BE2C (cell line): ENCODE results near the gene ASTN2.

Experiments used
- DNase-seq: peaks from one replicate; pipeline ENCODE4 v3.0.0-alpha.2; 2020
- H3K27me3 ChIP-seq: fragments of 250-450 bp; sonication (Bioruptor Pico); 2 replicates; pipeline ENCODE4 v1.5.1; 2020; ENCODE audit warnings: mild to moderate bottlenecking
- H3K36me3 ChIP-seq: fragments of 250-450 bp; sonication (Bioruptor Pico); 2 replicates; pipeline ENCODE4 v1.5.1; 2020; ENCODE audit warnings: mild to moderate bottlenecking
- H3K4me1 ChIP-seq: fragments of 250-450 bp; sonication (Bioruptor Pico); 2 replicates; pipeline ENCODE4 v1.5.1; 2020
- H3K4me3 ChIP-seq: 2 replicates; pipeline ENCODE4 v1.5.1; 2011; ENCODE audit warnings: low read depth, low read length
- H3K9me3 ChIP-seq: fragments of 250-450 bp; sonication (Bioruptor Pico); 2 replicates; pipeline ENCODE4 v1.5.1; 2020
- CTCF ChIP-seq: IDR thresholded peaks from 2 replicates; pipeline ENCODE4 v1.5.1; 2012; ENCODE audit warnings: mild to moderate bottlenecking, low read depth, low read length

The ASTN2 gene

GRCh38 chr9:116628716-116629115 lies 786.1 kb downstream of the ASTN2 start:
- no peak for DNase-seq
- H3K27me3 ChIP-seq = no peaks in the 10 kb centered on the region
- H3K9me3 ChIP-seq = no peaks in the 10 kb centered on the region
- no peak overlapping the region for H3K4me3 ChIP-seq
- peaks cover 8% of the 10 kb centered on the region for H3K36me3 ChIP-seq
- H3K4me1 ChIP-seq = peaks cover 5% of the 10 kb centered on the region
- TF ChIP-seq CTCF = no peak

GRCh38 chr9:116627433-116627832 lies 787.4 kb downstream of the ASTN2 start:
- Histone ChIP-seq H3K4me1 (no peaks in the 10 kb centered on the region; the same call in 1 of the 2 replicates), H3K9me3 (no peaks in the 10 kb centered on the region), H3K27me3 (no peaks in the 10 kb centered on the region), H3K4me3 (no peak overlapping the region), H3K36me3 (peaks cover 8% of the 10 kb centered on the region)
- TF ChIP-seq CTCF = no peak
- no peak for DNase-seq

GRCh38 chr9:116626762-116627161 lies 788.1 kb downstream of the ASTN2 start:
- TF ChIP-seq CTCF = no peak
- Histone ChIP-seq H3K27me3 (no peaks in the 10 kb centered on the region), H3K4me3 (no peak overlapping the region), H3K36me3 (peaks cover 8% of the 10 kb centered on the region), H3K4me1 (no peaks in the 10 kb centered on the region; the same call in 1 of the 2 replicates), H3K9me3 (no peaks in the 10 kb centered on the region)
- no peak for DNase-seq

GRCh38 chr9:116623715-116624114 lies 791.1 kb downstream of the ASTN2 start:
- DNase-seq = no peak

GRCh38 chr9:116617389-116617788 lies 797.5 kb downstream of the ASTN2 start:
- no peaks in the 10 kb centered on the region for H3K27me3 ChIP-seq
- H3K9me3 ChIP-seq = peaks cover 6% of the 10 kb centered on the region; the same call in 1 of the 2 replicates
- no peak for DNase-seq
- no peak for TF ChIP-seq CTCF
- no peaks in the 10 kb centered on the region for H3K4me1 ChIP-seq
- H3K4me3 ChIP-seq = no peak overlapping the region
- peaks cover 19% of the 10 kb centered on the region for H3K36me3 ChIP-seq

More at GRCh38 chr9:116623715-116624114, 791.1 kb downstream of the ASTN2 start:
- Histone ChIP-seq H3K27me3 (no peaks in the 10 kb centered on the region), H3K4me1 (no peaks in the 10 kb centered on the region; the same call in 1 of the 2 replicates), H3K9me3 (no peaks in the 10 kb centered on the region), H3K36me3 (peaks cover 6% of the 10 kb centered on the region), H3K4me3 (no peak overlapping the region)
- no peak for TF ChIP-seq CTCF

- Histone ChIP-seq H3K4me1 (no peaks in the 10 kb centered on the region), H3K4me3 (no peak overlapping the region), H3K9me3 (peaks cover 6% of the 10 kb centered on the region; the same call in 1 of the 2 replicates), H3K27me3 (no peaks in the 10 kb centered on the region), H3K36me3 (peaks cover 19% of the 10 kb centered on the region)
- TF ChIP-seq CTCF = no peak
- DNase-seq = no peak
These were observed 798.4 kb downstream of the ASTN2 start for GRCh38 chr9:116616304-116616914.
